ENCODE data around the gene ST6GALNAC3. TPM values are rescaled to one million over a fixed set of nuclear protein-coding genes. Genes with fewer than 3 reads are reported as not detected.

Gene ST6GALNAC3
- total RNA-seq, 1 experiment from 2014 or later: 2.2 TPM

DNA sequence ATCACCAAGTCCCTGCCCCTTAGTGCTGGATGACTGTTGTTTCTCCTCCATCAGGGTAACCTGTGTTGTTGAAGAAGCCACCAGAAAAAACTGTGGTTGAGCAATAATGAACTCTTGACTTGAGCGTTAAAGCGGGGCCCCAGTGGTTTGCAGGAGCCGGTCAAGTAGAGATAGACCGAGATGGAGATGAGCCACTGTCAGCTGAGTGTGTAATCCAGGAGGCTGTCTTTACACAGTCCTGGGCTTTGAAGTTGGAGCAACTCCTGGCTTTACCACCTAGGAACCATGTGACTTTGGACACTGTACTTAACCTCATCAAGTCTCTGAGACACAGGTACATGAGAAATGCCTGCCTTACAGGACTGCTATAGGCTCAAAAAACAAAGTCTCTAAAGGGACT lies 158.1 kb downstream of the ST6GALNAC3 start:
- TF ChIP-seq JUND (IDR thresholded peaks at IDR 0.05): no peak
- BruUV-seq (replicated peaks): no TSS peak
- intact Hi-C loops (cut with micrococcal nuclease): no loop called here
- Histone ChIP-seq H3K79me2 (ENCODE audit: insufficient read depth, low read length) (no peaks in the 10 kb centered on the region), H3K27ac (ENCODE audit: low read depth, low read length) (no peak overlapping the region), H4K20me1 (ENCODE audit: insufficient read depth) (no peaks in the 10 kb centered on the region), H3K27me3 (ENCODE audit: insufficient read depth, low read length) (no peaks in the 10 kb centered on the region), H3K36me3 (ENCODE audit: control insufficient read depth in 1 of 2, insufficient read depth in 2 of 2, low read length in 2 of 2) (no peaks in the 10 kb centered on the region), H3K9me3 (ENCODE audit: control insufficient read depth in 1 of 2, insufficient read depth in 1 of 2, low read depth in 1 of 2, low read length in 2 of 2) (no peaks in the 10 kb centered on the region), H3K4me2 (ENCODE audit: low read length) (no peak overlapping the region), H3K4me3 (replicated peaks in 1 of 2; ENCODE audit: low read depth in 1 of 2, low read length in 2 of 2) (no peak overlapping the region), H3K4me1 (ENCODE audit: control insufficient read depth in 1 of 2, insufficient read depth in 2 of 2, low read length in 2 of 2) (peaks cover 12 to 23% of the 10 kb centered on the region in 2 experiments), H3K9me2 (ENCODE audit: insufficient read depth) (no peaks in the 10 kb centered on the region), H3K9ac (ENCODE audit: low read length) (no peak overlapping the region), H2AFZ (ENCODE audit: low read depth, low read length, poor library complexity, severe bottlenecking) (no peak overlapping the region)
- RAD21 ChIA-PET (ENCODE audit: low non-redundant PET in 1 of 2, low total read pairs in 2 of 2, uncharacterized antibody in 2 of 2, unreplicated experiment in 2 of 2): no interaction called here
- POLR2A ChIA-PET: no interaction called here
- CTCF ChIA-PET: no interaction called here
- DNase-seq (ENCODE audit: low read depth, low spot score) (no peak), ATAC-seq (no peak)

DNA sequence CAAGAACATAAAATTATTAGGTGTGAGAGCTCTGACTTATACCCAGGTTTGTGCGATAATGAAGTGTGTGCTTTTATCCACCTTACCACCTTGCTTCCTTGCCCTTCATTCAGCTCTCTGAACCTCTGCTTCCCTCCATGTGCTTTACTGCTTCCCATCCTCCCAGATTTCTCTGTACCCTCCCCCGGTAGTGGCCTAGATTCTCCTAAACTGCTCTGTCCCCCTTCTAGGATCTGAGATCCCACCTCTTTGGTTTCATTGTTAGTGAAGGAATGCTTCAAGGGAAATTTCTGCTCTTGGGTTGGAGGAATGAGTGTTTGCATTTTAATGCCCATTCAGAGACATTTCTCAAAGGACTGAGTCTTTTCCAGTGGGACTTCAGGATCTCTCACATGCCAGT lies 159.5 kb downstream of the ST6GALNAC3 start:
- Histone ChIP-seq H4K20me1 (ENCODE audit: insufficient read depth) (no peaks in the 10 kb centered on the region), H3K9ac (ENCODE audit: low read length) (no peak overlapping the region), H3K4me2 (ENCODE audit: low read length) (no peak overlapping the region), H3K9me3 (ENCODE audit: control insufficient read depth in 1 of 2, insufficient read depth in 1 of 2, low read depth in 1 of 2, low read length in 2 of 2) (no peaks in the 10 kb centered on the region), H2AFZ (ENCODE audit: low read depth, low read length, poor library complexity, severe bottlenecking) (no peak overlapping the region), H3K36me3 (ENCODE audit: control insufficient read depth in 1 of 2, insufficient read depth in 2 of 2, low read length in 2 of 2) (no peaks in the 10 kb centered on the region), H3K27ac (ENCODE audit: low read depth, low read length) (no peak overlapping the region), H3K4me1 (ENCODE audit: control insufficient read depth in 1 of 2, insufficient read depth in 2 of 2, low read length in 2 of 2) (peaks cover 24 to 37% of the 10 kb centered on the region in 2 experiments), H3K9me2 (ENCODE audit: insufficient read depth) (no peaks in the 10 kb centered on the region), H3K79me2 (ENCODE audit: insufficient read depth, low read length) (no peaks in the 10 kb centered on the region), H3K27me3 (ENCODE audit: insufficient read depth, low read length) (no peaks in the 10 kb centered on the region), H3K4me3 (replicated peaks in 1 of 2; ENCODE audit: low read depth in 1 of 2, low read length in 2 of 2) (no peak overlapping the region)
- DNase-seq (ENCODE audit: low read depth, low spot score) (no peak), ATAC-seq (no peak)
- TF ChIP-seq SP1 (IDR thresholded peaks at IDR 0.05; ENCODE audit: low read depth) (no peak), JUND (IDR thresholded peaks at IDR 0.05) (no peak), YY1 (IDR thresholded peaks at IDR 0.05; ENCODE audit: extremely low read depth, insufficient replicate concordance, low read depth, low read length) (no peak), EZH2 (IDR thresholded peaks at IDR 0.05) (no peak), FOSL1 (IDR thresholded peaks at IDR 0.05; ENCODE audit: low read depth) (no peak), EGR1 (IDR thresholded peaks at IDR 0.05; ENCODE audit: low read depth) (no peak)
- TF ChIP-seq, protein P1, sequence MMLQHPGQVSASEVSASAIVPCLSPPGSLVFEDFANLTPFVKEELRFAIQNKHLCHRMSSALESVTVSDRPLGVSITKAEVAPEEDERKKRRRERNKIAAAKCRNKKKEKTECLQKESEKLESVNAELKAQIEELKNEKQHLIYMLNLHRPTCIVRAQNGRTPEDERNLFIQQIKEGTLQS (IDR thresholded peaks at IDR 0.05): no peak
- TF ChIP-seq, protein P2, sequence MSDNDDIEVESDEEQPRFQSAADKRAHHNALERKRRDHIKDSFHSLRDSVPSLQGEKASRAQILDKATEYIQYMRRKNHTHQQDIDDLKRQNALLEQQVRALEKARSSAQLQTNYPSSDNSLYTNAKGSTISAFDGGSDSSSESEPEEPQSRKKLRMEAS (IDR thresholded peaks at IDR 0.05): no peak
- TF ChIP-seq, protein P3, sequence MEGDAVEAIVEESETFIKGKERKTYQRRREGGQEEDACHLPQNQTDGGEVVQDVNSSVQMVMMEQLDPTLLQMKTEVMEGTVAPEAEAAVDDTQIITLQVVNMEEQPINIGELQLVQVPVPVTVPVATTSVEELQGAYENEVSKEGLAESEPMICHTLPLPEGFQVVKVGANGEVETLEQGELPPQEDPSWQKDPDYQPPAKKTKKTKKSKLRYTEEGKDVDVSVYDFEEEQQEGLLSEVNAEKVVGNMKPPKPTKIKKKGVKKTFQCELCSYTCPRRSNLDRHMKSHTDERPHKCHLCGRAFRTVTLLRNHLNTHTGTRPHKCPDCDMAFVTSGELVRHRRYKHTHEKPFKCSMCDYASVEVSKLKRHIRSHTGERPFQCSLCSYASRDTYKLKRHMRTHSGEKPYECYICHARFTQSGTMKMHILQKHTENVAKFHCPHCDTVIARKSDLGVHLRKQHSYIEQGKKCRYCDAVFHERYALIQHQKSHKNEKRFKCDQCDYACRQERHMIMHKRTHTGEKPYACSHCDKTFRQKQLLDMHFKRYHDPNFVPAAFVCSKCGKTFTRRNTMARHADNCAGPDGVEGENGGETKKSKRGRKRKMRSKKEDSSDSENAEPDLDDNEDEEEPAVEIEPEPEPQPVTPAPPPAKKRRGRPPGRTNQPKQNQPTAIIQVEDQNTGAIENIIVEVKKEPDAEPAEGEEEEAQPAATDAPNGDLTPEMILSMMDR (IDR thresholded peaks at IDR 0.05 in 2 of 3, conservative IDR thresholded peaks at IDR 0.05 in 1 of 3; ENCODE audit: borderline replicate concordance in 1 of 3, insufficient read depth in 1 of 3, low read depth in 2 of 3, low read length in 2 of 3): no peak
- TF ChIP-seq, protein P4, sequence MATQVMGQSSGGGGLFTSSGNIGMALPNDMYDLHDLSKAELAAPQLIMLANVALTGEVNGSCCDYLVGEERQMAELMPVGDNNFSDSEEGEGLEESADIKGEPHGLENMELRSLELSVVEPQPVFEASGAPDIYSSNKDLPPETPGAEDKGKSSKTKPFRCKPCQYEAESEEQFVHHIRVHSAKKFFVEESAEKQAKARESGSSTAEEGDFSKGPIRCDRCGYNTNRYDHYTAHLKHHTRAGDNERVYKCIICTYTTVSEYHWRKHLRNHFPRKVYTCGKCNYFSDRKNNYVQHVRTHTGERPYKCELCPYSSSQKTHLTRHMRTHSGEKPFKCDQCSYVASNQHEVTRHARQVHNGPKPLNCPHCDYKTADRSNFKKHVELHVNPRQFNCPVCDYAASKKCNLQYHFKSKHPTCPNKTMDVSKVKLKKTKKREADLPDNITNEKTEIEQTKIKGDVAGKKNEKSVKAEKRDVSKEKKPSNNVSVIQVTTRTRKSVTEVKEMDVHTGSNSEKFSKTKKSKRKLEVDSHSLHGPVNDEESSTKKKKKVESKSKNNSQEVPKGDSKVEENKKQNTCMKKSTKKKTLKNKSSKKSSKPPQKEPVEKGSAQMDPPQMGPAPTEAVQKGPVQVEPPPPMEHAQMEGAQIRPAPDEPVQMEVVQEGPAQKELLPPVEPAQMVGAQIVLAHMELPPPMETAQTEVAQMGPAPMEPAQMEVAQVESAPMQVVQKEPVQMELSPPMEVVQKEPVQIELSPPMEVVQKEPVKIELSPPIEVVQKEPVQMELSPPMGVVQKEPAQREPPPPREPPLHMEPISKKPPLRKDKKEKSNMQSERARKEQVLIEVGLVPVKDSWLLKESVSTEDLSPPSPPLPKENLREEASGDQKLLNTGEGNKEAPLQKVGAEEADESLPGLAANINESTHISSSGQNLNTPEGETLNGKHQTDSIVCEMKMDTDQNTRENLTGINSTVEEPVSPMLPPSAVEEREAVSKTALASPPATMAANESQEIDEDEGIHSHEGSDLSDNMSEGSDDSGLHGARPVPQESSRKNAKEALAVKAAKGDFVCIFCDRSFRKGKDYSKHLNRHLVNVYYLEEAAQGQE (IDR thresholded peaks at IDR 0.05; ENCODE audit: low read depth): no peak
- ChIA-PET CTCF (no interaction called here), RAD21 (ENCODE audit: low non-redundant PET in 1 of 2, low total read pairs in 2 of 2, uncharacterized antibody in 2 of 2, unreplicated experiment in 2 of 2) (no interaction called here), POLR2A (no interaction called here)
- intact Hi-C loops (cut with micrococcal nuclease): no loop called here
- no TSS peak for BruUV-seq (replicated peaks)

Measured in HCT116 (cell line).